ENCODE data around the gene APOBEC3G. TPM values are rescaled to one million over a fixed set of nuclear protein-coding genes. Genes with fewer than 3 reads are reported as not detected.
"Not testable (repeated sequence)": the region's sequence is repeated elsewhere in the genome, so short reads cannot be mapped to it uniquely, and the experiment has no call there.

APOBEC3G gene
- total and polyA plus RNA-seq, 9 donors: 13.2 to 36.5 (median 24.7) TPM

- WGBS, 3 donors: 56 to 71% (median 57%) methylated on average over 2 of the region's 2 CpGs
- DNase-seq; H3K4me3 ChIP-seq; H3K36me3 ChIP-seq; H3K27ac ChIP-seq; H3K27me3 ChIP-seq; intact Hi-C loops (cut with DNase I); H3K4me1 ChIP-seq (ENCODE audit: insufficient read depth); H3K9me3 ChIP-seq: not testable (repeated sequence)
Observed at GRCh38 chr22:39037071-39037470, 40.0 kb upstream of the APOBEC3G start.

- WGBS, 3 donors: 90 to 96% (median 92%) methylated on average over 19 of the region's 19 CpGs
- peak overlapping the region; percentile 54 for H3K4me3 ChIP-seq
- TF ChIP-seq CTCF (IDR thresholded peaks at IDR 0.05) (no peak), POLR2A (IDR thresholded peaks at IDR 0.05) (no peak), EP300 (IDR thresholded peaks at IDR 0.05) (no peak)
Observed at GRCh38 chr22:39039306-39040126, 37.6 kb upstream of the APOBEC3G start.

GRCh38 chr22:39040155-39040537 lies 36.9 kb upstream of the APOBEC3G start:
- H3K36me3 ChIP-seq; H3K9me3 ChIP-seq; H3K27me3 ChIP-seq; intact Hi-C loops (cut with DNase I); DNase-seq: not testable (repeated sequence)
- peaks cover 16% of the 10 kb centered on the region for H3K4me1 ChIP-seq (ENCODE audit: insufficient read depth)
- WGBS, 3 donors: 26 to 50% (median 46%) methylated on average over 9 to 13 of the region's 14 CpGs
- H3K4me3 ChIP-seq: peak overlapping the region; percentile 54
- peak overlapping the region; percentile 89 to 90 for H3K27ac ChIP-seq

More at GRCh38 chr22:39039306-39040126, 37.6 kb upstream of the APOBEC3G start:
- no peaks in the 10 kb centered on the region for H3K9me3 ChIP-seq
- no peaks in the 10 kb centered on the region for H3K27me3 ChIP-seq
- H3K27ac ChIP-seq: peak overlapping the region in 1 of 2 donors; percentile 89
- H3K36me3 ChIP-seq: no peaks in the 10 kb centered on the region
- DNase-seq: no peak
- H3K4me1 ChIP-seq (ENCODE audit: insufficient read depth): peaks cover 16% of the 10 kb centered on the region
- intact Hi-C loops (cut with DNase I): no loop called here

GRCh38 chr22:39040538-39041296 lies 36.4 kb upstream of the APOBEC3G start, which contains the start of gene APOBEC3F:
APOBEC3F (plus strand) TSS chr22:39040864; CDS start chr22:39040961, 97 bp downstream.
- peak within 1 kb of the TSS; percentile 89 to 90 for H3K27ac ChIP-seq
- peak; percentile 64 to 75 (median 71) for DNase-seq
- H3K4me3 ChIP-seq: peak within 1 kb of the TSS; percentile 54
- H3K27me3 ChIP-seq; H3K36me3 ChIP-seq; H3K9me3 ChIP-seq; intact Hi-C loops (cut with DNase I): not testable (repeated sequence)
- TF ChIP-seq POLR2A (IDR thresholded peaks at IDR 0.05): peak; percentile 42
- WGBS, 3 donors: 0 to 2% (median 1%) methylated on average over 15 to 19 of the region's 21 CpGs
- H3K4me1 ChIP-seq (ENCODE audit: insufficient read depth): peaks cover 16% of the 10 kb centered on the region

- 90 to 95% (median 93%) methylated on average over 7 of the region's 7 CpGs for WGBS, 3 donors
- H3K4me3 ChIP-seq: no peak overlapping the region
- no peaks in the 10 kb centered on the region for H3K27me3 ChIP-seq
- no peak for DNase-seq
- intact Hi-C loops (cut with DNase I): no loop called here
- H3K4me1 ChIP-seq (ENCODE audit: insufficient read depth): peaks cover 16% of the 10 kb centered on the region
- H3K36me3 ChIP-seq: no peaks in the 10 kb centered on the region
- peak overlapping the region in 1 of 2 donors; percentile 89 for H3K27ac ChIP-seq
- no peaks in the 10 kb centered on the region for H3K9me3 ChIP-seq
- TF ChIP-seq EP300 (IDR thresholded peaks at IDR 0.05): no peak
- TF ChIP-seq CTCF (IDR thresholded peaks at IDR 0.05): no peak
- no peak for TF ChIP-seq POLR2A (IDR thresholded peaks at IDR 0.05)
Observed at GRCh38 chr22:39041908-39042307, 35.2 kb upstream of the APOBEC3G start.

- H3K27me3 ChIP-seq; H3K4me3 ChIP-seq; H3K9me3 ChIP-seq; intact Hi-C loops (cut with DNase I); H3K36me3 ChIP-seq: not testable (repeated sequence)
- H3K27ac ChIP-seq: peak overlapping the region in 1 of 2 donors; percentile 89
- 23 to 45% (median 27%) methylated on average over 17 to 18 of the region's 18 CpGs for WGBS, 3 donors
- peaks cover 16% of the 10 kb centered on the region for H3K4me1 ChIP-seq (ENCODE audit: insufficient read depth)
- DNase-seq: peak in 2 of 5 donors; percentile 58 to 63
Observed at GRCh38 chr22:39043063-39043462, 34.0 kb upstream of the APOBEC3G start.

- H3K27ac ChIP-seq; H3K9me3 ChIP-seq; H3K36me3 ChIP-seq; H3K4me3 ChIP-seq; H3K27me3 ChIP-seq; intact Hi-C loops (cut with DNase I); DNase-seq: not testable (repeated sequence)
- H3K4me1 ChIP-seq (ENCODE audit: insufficient read depth): peaks cover 16% of the 10 kb centered on the region
- WGBS, 3 donors: 76 to 83% (median 77%) methylated on average over 14 of the region's 14 CpGs
Observed at GRCh38 chr22:39045136-39045535, 31.9 kb upstream of the APOBEC3G start.

GRCh38 chr22:39049486-39049885 lies 27.6 kb upstream of the APOBEC3G start:
- DNase-seq; H3K4me3 ChIP-seq; H3K36me3 ChIP-seq; H3K27me3 ChIP-seq; intact Hi-C loops (cut with DNase I); H3K9me3 ChIP-seq; H3K4me1 ChIP-seq (ENCODE audit: insufficient read depth); H3K27ac ChIP-seq: not testable (repeated sequence)
- 76 to 89% (median 83%) methylated on average over 7 of the region's 7 CpGs for WGBS, 3 donors

GRCh38 chr22:39051844-39052495 lies 25.1 kb upstream of the APOBEC3G start:
- H3K27ac ChIP-seq; H3K27me3 ChIP-seq; H3K9me3 ChIP-seq; H3K4me3 ChIP-seq; H3K36me3 ChIP-seq; H3K4me1 ChIP-seq (ENCODE audit: insufficient read depth); intact Hi-C loops (cut with DNase I); DNase-seq: not testable (repeated sequence)
- WGBS, 3 donors: 69 to 72% (median 70%) methylated on average over 16 to 17 of the region's 18 CpGs

Data from ovary (tissue), 9 donors.